Psoas muscle (tissue), 8 donors: ENCODE results near the gene SMTNL2. TPM values are rescaled to one million over a fixed set of nuclear protein-coding genes. Genes with fewer than 3 reads are reported as not detected.
"Not testable (repeated sequence)": the region's sequence is repeated elsewhere in the genome, so short reads cannot be mapped to it uniquely, and the experiment has no call there.

ENCODE experiments used
- ATAC-seq, 4 donors: fragments of 200-7000 bp; cut with Tn5 transposase; one replicate each; pipeline ENCODE4 v1.9.1; 2020; ENCODE audit warnings: moderate library complexity in 3 of 4, mild to moderate bottlenecking in 2 of 4
- DNase-seq, 2 donors: peaks; one replicate each; pipeline ENCODE4 v3.0.0-alpha.2; 2020
- H3K27ac ChIP-seq: fragments of 200-600 bp; one replicate; pipeline ENCODE4 v1.8.0; 2022
- H3K27me3 ChIP-seq, 3 donors: fragments of 200-600 bp in 1 of 3; one replicate each; pipeline versions ENCODE4 v1.6.1 to v1.8.0; 2013 to 2022; ENCODE audit warnings: low read length in 2 of 3, mild to moderate bottlenecking in 2 of 3, moderate library complexity in 1 of 3; ENCODE audit not compliant: insufficient read depth in 3 of 3
- H3K36me3 ChIP-seq, 2 donors: fragments of 200-600 bp in 1 of 2; one replicate each; pipeline versions ENCODE4 v1.6.1 to v1.8.0; 2013 to 2022; ENCODE audit warnings: low read depth in 1 of 2, mild to moderate bottlenecking in 1 of 2, moderate library complexity in 1 of 2; ENCODE audit not compliant: insufficient read depth in 1 of 2
- H3K4me1 ChIP-seq: fragments of 200-600 bp; one replicate; pipeline ENCODE4 v1.8.0; 2022
- H3K4me3 ChIP-seq: fragments of 200-600 bp; one replicate; pipeline ENCODE4 v1.8.0; 2022; ENCODE audit warnings: mild to moderate bottlenecking
- H3K9me3 ChIP-seq: fragments of 200-600 bp; one replicate; pipeline ENCODE4 v1.8.0; 2022
- CTCF ChIP-seq: fragments of 200-600 bp; IDR thresholded peaks from one replicate; pipeline ENCODE4 v1.8.0; 2022; ENCODE audit warnings: antibody characterized with exemption
- WGBS, 3 donors: extraction: QIAGEN DNeasy Blood & Tissue Kit; methylation state at CpG; one replicate each; pipeline versions ENCODE4 v1.1.6 to v1.1.7; 2013; 5-methylcytosine and 5-hydroxymethylcytosine counted together
- intact Hi-C, 2 donors: fragments of 100-400 bp; cut with DNase I; formaldehyde crosslinking; loops; one replicate each; pipeline versions ENCODE4 v1.11.0 to v1.14.2; 2022
- polyA plus RNA-seq, 3 donors: library from polyadenylated mRNA; stranded (reverse); fragments of 200-250 nt; gene quantifications; one replicate each; pipeline ENCODE4 v1.2.3, GENCODE V29; 2013
- total RNA-seq, 4 donors: library from RNA; stranded (reverse); fragmentation: NEBNext Ultra II Directional in 2 of 4; extraction: Animal tissue kit (Norgen Biotek cat#: 25700) in 2 of 4; gene quantifications; one replicate each; pipeline versions ENCODE4 v1.2.1 to v1.2.4, GENCODE V29; 2021 to 2023
- donor health status: healthy with polysubstance abuse.
- donor health status: DM: no; HTN: no; CAD: no; lungs with moderate emphysema.
- donor health status: Bipolar disorder and iron deficiency.
- donor health status: healthy.
- donor health status: DM: yes; HTN: yes; CAD: no.
- donor health status: DM: no; HTN: no; CAD: no.
- donor health status: DM: no; HTN: no; CAD: no.
- donor health status: DM: yes; HTN: yes; CAD: no.

The SMTNL2 gene
- total and polyA plus RNA-seq, 7 donors = 20.7 to 524 (median 318) TPM

GRCh38 chr17:4623249-4623648, 38.9 kb downstream of the SMTNL2 start:
- ATAC-seq = peak in 1 of 4 donors; percentile 40
- no peak for DNase-seq
- peak overlapping the region; percentile 82 for H3K27ac ChIP-seq
- peaks cover 17% of the 10 kb centered on the region for H3K4me1 ChIP-seq
- TF ChIP-seq CTCF = no peak
- H3K27me3 ChIP-seq = no peaks in the 10 kb centered on the region
- 79 to 92% (median 87%) methylated on average over 2 of the region's 2 CpGs for WGBS, 3 donors
- peaks cover 9% of the 10 kb centered on the region for H3K9me3 ChIP-seq
- H3K36me3 ChIP-seq = no peaks in the 10 kb centered on the region
- intact Hi-C loops = loop anchor here in 1 of 2 donors (5.0 kb wide), 1 partner anchor 41 kb away; the partner anchor contains the start of gene SMTNL2
- H3K4me3 ChIP-seq = no peak overlapping the region

GRCh38 chr17:4624451-4624911, 40.2 kb downstream of the SMTNL2 start:
- H3K27ac ChIP-seq = peak overlapping the region; percentile 82

GRCh38 chr17:4625181-4625617, 40.9 kb downstream of the SMTNL2 start:
- ATAC-seq = peak; percentile 69 to 85 (median 84)
- Histone ChIP-seq H3K36me3 (no peaks in the 10 kb centered on the region), H3K27ac (peak overlapping the region; percentile 82), H3K4me3 (no peak overlapping the region), H3K4me1 (peaks cover 13% of the 10 kb centered on the region), H3K9me3 (peaks cover 9% of the 10 kb centered on the region), H3K27me3 (no peaks in the 10 kb centered on the region)
- WGBS, 3 donors = 23 to 32% (median 26%) methylated on average over 12 of the region's 12 CpGs
- intact Hi-C loops = loop anchor here in 1 of 2 donors (5.0 kb wide), 1 partner anchor 203 kb away; no protein-coding TSS in a partner anchor
- no peak for DNase-seq
- TF ChIP-seq CTCF = no peak

More at GRCh38 chr17:4624451-4624911, 40.2 kb downstream of the SMTNL2 start:
- not testable (repeated sequence) for H3K36me3 ChIP-seq, H3K9me3 ChIP-seq, DNase-seq, H3K4me3 ChIP-seq, H3K27me3 ChIP-seq
- peaks cover 13% of the 10 kb centered on the region for H3K4me1 ChIP-seq
- 64 to 82% (median 67%) methylated on average over 3 of the region's 3 CpGs for WGBS, 3 donors
- peak in 2 of 4 donors; percentile 15 to 19 for ATAC-seq
- intact Hi-C loops = loop anchor here in 1 of 2 donors (5.0 kb wide), 1 partner anchor 42 kb away; the partner anchor contains the start of gene SMTNL2

- WGBS, 3 donors = 77 to 78% (median 77%) methylated on average over 4 of the region's 4 CpGs
- no peak overlapping the region for H3K27ac ChIP-seq
- no peaks in the 10 kb centered on the region for H3K36me3 ChIP-seq
- no peak for TF ChIP-seq CTCF
- peaks cover 13% of the 10 kb centered on the region for H3K4me1 ChIP-seq
- no peak for DNase-seq
- intact Hi-C loops = loop anchor here (1.0 to 5.0 kb wide), 3 partner anchors 60 to 204 kb away; no protein-coding TSS in a partner anchor
- no peak overlapping the region for H3K4me3 ChIP-seq
- no peak for ATAC-seq
- H3K27me3 ChIP-seq = no peaks in the 10 kb centered on the region
- peaks cover 4% of the 10 kb centered on the region for H3K9me3 ChIP-seq
These were observed 42.5 kb downstream of the SMTNL2 start for GRCh38 chr17:4626734-4627256.

GRCh38 chr17:4631431-4631830, 47.1 kb downstream of the SMTNL2 start:
- H3K27me3 ChIP-seq = peaks cover 0 to 28% (median 2%) of the 10 kb centered on the region in 3 donors
- WGBS, 3 donors = 77 to 85% (median 77%) methylated on average over 8 of the region's 8 CpGs
- TF ChIP-seq CTCF = no peak

More at GRCh38 chr17:4631431-4631830, 47.1 kb downstream of the SMTNL2 start:
- no peak overlapping the region for H3K27ac ChIP-seq
- no peak overlapping the region for H3K4me3 ChIP-seq
- H3K36me3 ChIP-seq = no peaks in the 10 kb centered on the region
- H3K9me3 ChIP-seq = no peaks in the 10 kb centered on the region
- intact Hi-C loops = loop anchor here in 1 of 2 donors (10.0 kb wide), 1 partner anchor 187 kb away; no protein-coding TSS in a partner anchor
- DNase-seq (no peak), ATAC-seq (no peak)
- no peaks in the 10 kb centered on the region for H3K4me1 ChIP-seq
